ENCODE data around the gene VIPAS39. TPM values are rescaled to one million over a fixed set of nuclear protein-coding genes. Genes with fewer than 3 reads are reported as not detected.
"Not testable (repeated sequence)": the region's sequence is repeated elsewhere in the genome, so short reads cannot be mapped to it uniquely, and the experiment has no call there.

The VIPAS39 gene
- total and polyA plus RNA-seq, 9 of the 15 experiments (the other 6 are each of a cell fraction or from before 2014, with no cell fraction given) = 5.7 to 25.6 (median 9.9) TPM

GRCh38 chr14:77415403-77416030, 41.9 kb downstream of the VIPAS39 start:
- Histone ChIP-seq H3K27ac (ENCODE audit: extremely low read depth, low read depth, low read length) (peak overlapping the region; percentile 92; the same call in 1 of the 3 replicates), H3K4me1 (replicated peaks in 1 of 2; ENCODE audit: control insufficient read depth in 2 of 2, insufficient read depth in 2 of 2, low read length in 2 of 2) (peaks cover 20 to 25% of the 10 kb centered on the region in 2 experiments; a peak in 4 of 5 replicates)
- POLR2A ChIA-PET; ATAC-seq; H3K9me1 ChIP-seq (ENCODE audit: control insufficient read depth, insufficient read depth, low read length); H2AFZ ChIP-seq (ENCODE audit: low read depth, low read length); H3K4me3 ChIP-seq; H3K9ac ChIP-seq (ENCODE audit: insufficient read depth in 1 of 2, low read depth in 2 of 2, low read length in 2 of 2); BruUV-seq (replicated peaks); H3K9me3 ChIP-seq (replicated peaks; ENCODE audit: control insufficient read depth, insufficient read depth, low read depth, low read length); H3K36me3 ChIP-seq (ENCODE audit: control insufficient read depth, insufficient read depth, low read length); H3K79me2 ChIP-seq (ENCODE audit: control insufficient read depth, insufficient read depth, low read length); in situ Hi-C loops (cut with MboI); FAIRE-seq; DNase-seq (ENCODE audit: extremely low read depth in 1 of 4, low spot score in 3 of 4); H3K4me2 ChIP-seq (ENCODE audit: insufficient read depth, low read length); CTCF ChIA-PET (ENCODE audit: low intra/inter-chr PET ratio); intact Hi-C loops (cut with micrococcal nuclease); H4K20me1 ChIP-seq (replicated peaks; ENCODE audit: control insufficient read depth, insufficient read depth, low read length); H3K27me3 ChIP-seq (ENCODE audit: control insufficient read depth in 2 of 2, insufficient read depth in 2 of 2, low read length in 2 of 2): not testable (repeated sequence)
- 39% methylated on average over 6 of the region's 10 CpGs for WGBS (ENCODE audit: insufficient coverage, low coverage, missing lambda C conversion rate)
- peak; percentile 92 for TF ChIP-seq DACH1 (IDR thresholded peaks at IDR 0.05; ENCODE audit: partially characterized antibody)

GRCh38 chr14:77409131-77409533, 48.3 kb downstream of the VIPAS39 start:
- no peak overlapping the region for H3K4me3 ChIP-seq
- no peaks in the 10 kb centered on the region for H3K9me3 ChIP-seq (replicated peaks; ENCODE audit: control insufficient read depth, insufficient read depth, low read depth, low read length)
- H3K36me3 ChIP-seq (ENCODE audit: control insufficient read depth, insufficient read depth, low read length) = no peaks in the 10 kb centered on the region
- H3K79me2 ChIP-seq (ENCODE audit: control insufficient read depth, insufficient read depth, low read length) = no peaks in the 10 kb centered on the region
- H3K27me3 ChIP-seq (ENCODE audit: control insufficient read depth in 2 of 2, insufficient read depth in 2 of 2, low read length in 2 of 2) = no peaks in the 10 kb centered on the region
- H3K4me2 ChIP-seq (ENCODE audit: insufficient read depth, low read length) = no peak overlapping the region
- DNase-seq (ENCODE audit: extremely low read depth in 1 of 4, low spot score in 3 of 4) (peak in 1 of 4 experiments; percentile 61), FAIRE-seq (peak; percentile 15), ATAC-seq (peak; percentile 67)
- BruUV-seq (replicated peaks) = no TSS peak
- ChIA-PET CTCF (ENCODE audit: low intra/inter-chr PET ratio) (no interaction called here), POLR2A (no interaction called here)
- no peaks in the 10 kb centered on the region for H4K20me1 ChIP-seq (replicated peaks; ENCODE audit: control insufficient read depth, insufficient read depth, low read length)
- H3K27ac ChIP-seq (ENCODE audit: extremely low read depth, low read depth, low read length) = no peak overlapping the region
- WGBS (ENCODE audit: insufficient coverage, low coverage, missing lambda C conversion rate) = 2% methylated on average over 3 of the region's 3 CpGs
- in situ Hi-C loops (cut with MboI) (no loop called here), intact Hi-C loops (cut with micrococcal nuclease) (loop anchor here (5.0 kb wide), 2 partner anchors 48 to 87 kb away; partner anchors contain the start of genes AHSA1, GSTZ1, POMT2 and VIPAS39)
- no peaks in the 10 kb centered on the region for H3K9me1 ChIP-seq (ENCODE audit: control insufficient read depth, insufficient read depth, low read length)
- H2AFZ ChIP-seq (ENCODE audit: low read depth, low read length) = peak overlapping the region; percentile 62; the same call in 1 of the 2 replicates
- H3K9ac ChIP-seq (ENCODE audit: insufficient read depth in 1 of 2, low read depth in 2 of 2, low read length in 2 of 2) = no peak overlapping the region
- H3K4me1 ChIP-seq (replicated peaks in 1 of 2; ENCODE audit: control insufficient read depth in 2 of 2, insufficient read depth in 2 of 2, low read length in 2 of 2) = peaks cover 12 to 37% of the 10 kb centered on the region in 2 experiments
- TF ChIP-seq NR4A1 (CRISPR knock-in tag; IDR thresholded peaks at IDR 0.05) (no peak), NR4A1 (tag; IDR thresholded peaks at IDR 0.05) (no peak), PCBP2 (IDR thresholded peaks at IDR 0.05; ENCODE audit: low read depth, low read length, poor library complexity, severe bottlenecking) (no peak), FOXA3 (CRISPR knock-in tag; conservative IDR thresholded peaks at IDR 0.05 in 1 of 2, IDR thresholded peaks at IDR 0.05 in 1 of 2) (no peak), SMARCC2 (IDR thresholded peaks at IDR 0.05; ENCODE audit: low read depth) (0 out of 2 replicates have a peak, but pooled peaks have one; percentile 45), MNT (conservative IDR thresholded peaks at IDR 0.05) (peak; percentile 27 to 49; a peak in 1 of 4 replicates), TAF7 (tag; IDR thresholded peaks at IDR 0.05) (no peak), ETS2 (tag; IDR thresholded peaks at IDR 0.05; ENCODE audit: borderline replicate concordance, poor library complexity, severe bottlenecking) (no peak), ZNF766 (CRISPR knock-in tag; conservative IDR thresholded peaks at IDR 0.05) (peak; percentile 97), RBFOX2 (IDR thresholded peaks at IDR 0.05; ENCODE audit: low read depth, low read length) (no peak)
